BLaER1 (cell line): ENCODE data around the gene TNNI3K.

Source experiments
- H3K27ac ChIP-seq: shearing (Covaris generic); formaldehyde crosslinking; 2 replicates; pipeline ENCODE4 v1.8.1; 2022
- H3K27me3 ChIP-seq: shearing (Covaris generic); formaldehyde crosslinking; 2 replicates; pipeline ENCODE4 v1.8.1; 2022
- H3K36me3 ChIP-seq: shearing (Covaris generic); formaldehyde crosslinking; 2 replicates; pipeline ENCODE4 v1.8.1; 2022
- H3K4me1 ChIP-seq: shearing (Covaris generic); formaldehyde crosslinking; 2 replicates; pipeline ENCODE4 v1.8.1; 2022
- H3K4me2 ChIP-seq: shearing (Covaris generic); formaldehyde crosslinking; 2 replicates; pipeline ENCODE4 v1.8.1; 2022
- H3K4me3 ChIP-seq: shearing (Covaris generic); formaldehyde crosslinking; 2 replicates; pipeline ENCODE4 v1.8.1; 2022
- H3K9ac ChIP-seq: shearing (Covaris generic); formaldehyde crosslinking; 2 replicates; pipeline ENCODE4 v1.8.1; 2022
- H3K9me3 ChIP-seq: shearing (Covaris generic); formaldehyde crosslinking; 2 replicates; pipeline ENCODE4 v1.8.1; 2022
- H4K20me1 ChIP-seq: shearing (Covaris generic); formaldehyde crosslinking; 2 replicates; pipeline ENCODE4 v1.8.1; 2022
- Cebpa-rat ChIP-seq: shearing (Covaris generic); IDR thresholded peaks from 2 replicates; pipeline ENCODE4 v1.8.1; 2022

Gene TNNI3K

GRCh38 chr1:74235153-74235552 lies at the start of gene TNNI3K:
Gene TNNI3K, plus strand, starts transcription at chr1:74235387. Its CDS starts 65 bp downstream, at chr1:74235452.
- H3K36me3 ChIP-seq, result no peaks in the 10 kb centered on the region

GRCh38 chr1:74193908-74194307 lies 41.3 kb upstream of the TNNI3K start:
- Histone ChIP-seq H3K27ac (no peak overlapping the region), H3K9me3 (peaks cover 4% of the 10 kb centered on the region; the same call in 1 of the 2 replicates), H3K9ac (no peak overlapping the region)

More at GRCh38 chr1:74235153-74235552, at the start of gene TNNI3K:
- Histone ChIP-seq H3K4me1 (no peaks in the 10 kb centered on the region), H3K9me3 (no peaks in the 10 kb centered on the region), H3K27me3 (no peaks in the 10 kb centered on the region), H4K20me1 (no peaks in the 10 kb centered on the region), H3K9ac (no peak within 1 kb of the TSS), H3K27ac (no peak within 1 kb of the TSS), H3K4me3 (no peak within 1 kb of the TSS), H3K4me2 (peak within 1 kb of the TSS; percentile 29; the same call in 1 of the 2 replicates)
- TF ChIP-seq Cebpa-rat, result no peak

GRCh38 chr1:74195339-74195738 lies 39.8 kb upstream of the TNNI3K start:
- Histone ChIP-seq H3K27me3 (no peaks in the 10 kb centered on the region), H3K9me3 (no peaks in the 10 kb centered on the region), H4K20me1 (no peaks in the 10 kb centered on the region), H3K36me3 (no peaks in the 10 kb centered on the region), H3K4me1 (peaks cover 12% of the 10 kb centered on the region), H3K27ac (no peak overlapping the region), H3K4me3 (no peak overlapping the region), H3K9ac (no peak overlapping the region), H3K4me2 (no peak overlapping the region)
- TF ChIP-seq Cebpa-rat, result no peak

More at GRCh38 chr1:74193908-74194307, 41.3 kb upstream of the TNNI3K start:
- no peak for TF ChIP-seq Cebpa-rat
- Histone ChIP-seq H3K4me1 (peaks cover 3% of the 10 kb centered on the region), H3K4me2 (no peak overlapping the region), H3K36me3 (no peaks in the 10 kb centered on the region), H4K20me1 (no peaks in the 10 kb centered on the region), H3K4me3 (no peak overlapping the region), H3K27me3 (no peaks in the 10 kb centered on the region)

GRCh38 chr1:74197255-74197654 lies 37.9 kb upstream of the TNNI3K start:
- H3K4me2 ChIP-seq, result peak overlapping the region; percentile 84
- H3K27me3 ChIP-seq, result no peaks in the 10 kb centered on the region
- no peaks in the 10 kb centered on the region for H3K9me3 ChIP-seq
- 0 out of 2 replicates have a peak, but pooled peaks cover 3% of the 10 kb centered on the region for H3K36me3 ChIP-seq
- no peaks in the 10 kb centered on the region for H4K20me1 ChIP-seq
- 0 out of 2 replicates have a peak overlapping the region, but pooled peaks have one; percentile 45 for H3K9ac ChIP-seq
- TF ChIP-seq Cebpa-rat, result no peak
- H3K27ac ChIP-seq, result no peak overlapping the region
- peaks cover 12% of the 10 kb centered on the region for H3K4me1 ChIP-seq
- H3K4me3 ChIP-seq, result peak overlapping the region; percentile 69

- H3K9me3 ChIP-seq, result no peaks in the 10 kb centered on the region
- H3K4me2 ChIP-seq, result peak within 1 kb of the TSS; percentile 84
- H4K20me1 ChIP-seq, result no peaks in the 10 kb centered on the region
- H3K4me1 ChIP-seq, result peaks cover 12% of the 10 kb centered on the region
- 0 out of 2 replicates have a peak, but pooled peaks cover 3% of the 10 kb centered on the region for H3K36me3 ChIP-seq
- peak within 1 kb of the TSS; percentile 75 for H3K9ac ChIP-seq
- no peaks in the 10 kb centered on the region for H3K27me3 ChIP-seq
- no peak for TF ChIP-seq Cebpa-rat
- peak within 1 kb of the TSS; percentile 69 for H3K4me3 ChIP-seq
- H3K27ac ChIP-seq, result peak within 1 kb of the TSS; percentile 68
Observed at GRCh38 chr1:74197657-74198552, 37.3 kb upstream of the TNNI3K start, which contains the start of the genes FPGT and LRRIQ3. Gene FPGT, plus strand, starts transcription at chr1:74198242. Its CDS starts 37 bp downstream, at chr1:74198279. Gene LRRIQ3, minus strand, starts transcription at chr1:74198176. Its CDS starts 14,492 bp downstream, at chr1:74183684.

- Histone ChIP-seq H3K27me3 (no peaks in the 10 kb centered on the region), H3K9me3 (no peaks in the 10 kb centered on the region), H3K27ac (no peak overlapping the region), H3K9ac (no peak overlapping the region), H3K36me3 (0 out of 2 replicates have a peak, but pooled peaks cover 3% of the 10 kb centered on the region), H3K4me1 (peaks cover 12% of the 10 kb centered on the region), H3K4me3 (no peak overlapping the region), H3K4me2 (peak overlapping the region; percentile 84), H4K20me1 (no peaks in the 10 kb centered on the region)
- no peak for TF ChIP-seq Cebpa-rat
Observed at GRCh38 chr1:74199504-74199903, 35.7 kb upstream of the TNNI3K start.

- Histone ChIP-seq H4K20me1 (no peaks in the 10 kb centered on the region), H3K9me3 (no peaks in the 10 kb centered on the region), H3K9ac (no peak overlapping the region), H3K27me3 (no peaks in the 10 kb centered on the region), H3K27ac (no peak overlapping the region), H3K36me3 (0 out of 2 replicates have a peak, but pooled peaks cover 3% of the 10 kb centered on the region), H3K4me1 (no peaks in the 10 kb centered on the region), H3K4me2 (no peak overlapping the region), H3K4me3 (no peak overlapping the region)
- TF ChIP-seq Cebpa-rat, result no peak
Observed at GRCh38 chr1:74205266-74205665, 29.9 kb upstream of the TNNI3K start.

GRCh38 chr1:74215229-74215628 lies 20.0 kb upstream of the TNNI3K start:
- Histone ChIP-seq H3K4me2 (no peak overlapping the region), H4K20me1 (no peaks in the 10 kb centered on the region), H3K9me3 (no peaks in the 10 kb centered on the region), H3K36me3 (no peaks in the 10 kb centered on the region), H3K4me3 (no peak overlapping the region), H3K9ac (no peak overlapping the region), H3K27me3 (no peaks in the 10 kb centered on the region), H3K4me1 (no peaks in the 10 kb centered on the region), H3K27ac (no peak overlapping the region)
- TF ChIP-seq Cebpa-rat, result no peak

GRCh38 chr1:74222701-74223100 lies 12.5 kb upstream of the TNNI3K start:
- H3K27ac ChIP-seq, result no peak overlapping the region
- H3K9me3 ChIP-seq, result no peaks in the 10 kb centered on the region
- H3K9ac ChIP-seq, result no peak overlapping the region
- H3K36me3 ChIP-seq, result no peaks in the 10 kb centered on the region
- no peak overlapping the region for H3K4me2 ChIP-seq
- H4K20me1 ChIP-seq, result no peaks in the 10 kb centered on the region
- H3K4me1 ChIP-seq, result no peaks in the 10 kb centered on the region
- H3K27me3 ChIP-seq, result no peaks in the 10 kb centered on the region
- no peak overlapping the region for H3K4me3 ChIP-seq
- no peak for TF ChIP-seq Cebpa-rat

GRCh38 chr1:74223453-74223852 lies 11.7 kb upstream of the TNNI3K start:
- no peaks in the 10 kb centered on the region for H3K9me3 ChIP-seq
- H3K9ac ChIP-seq, result no peak overlapping the region
- no peaks in the 10 kb centered on the region for H3K36me3 ChIP-seq
- no peaks in the 10 kb centered on the region for H3K4me1 ChIP-seq
- no peaks in the 10 kb centered on the region for H3K27me3 ChIP-seq
- H4K20me1 ChIP-seq, result no peaks in the 10 kb centered on the region
- no peak overlapping the region for H3K4me3 ChIP-seq
- H3K4me2 ChIP-seq, result no peak overlapping the region
- TF ChIP-seq Cebpa-rat, result no peak
- H3K27ac ChIP-seq, result no peak overlapping the region
